ENCODE data around the gene PROCR.
"Not testable (repeated sequence)": the region's sequence is repeated elsewhere in the genome, so short reads cannot be mapped to it uniquely, and the experiment has no call there.

PROCR gene

DNA sequence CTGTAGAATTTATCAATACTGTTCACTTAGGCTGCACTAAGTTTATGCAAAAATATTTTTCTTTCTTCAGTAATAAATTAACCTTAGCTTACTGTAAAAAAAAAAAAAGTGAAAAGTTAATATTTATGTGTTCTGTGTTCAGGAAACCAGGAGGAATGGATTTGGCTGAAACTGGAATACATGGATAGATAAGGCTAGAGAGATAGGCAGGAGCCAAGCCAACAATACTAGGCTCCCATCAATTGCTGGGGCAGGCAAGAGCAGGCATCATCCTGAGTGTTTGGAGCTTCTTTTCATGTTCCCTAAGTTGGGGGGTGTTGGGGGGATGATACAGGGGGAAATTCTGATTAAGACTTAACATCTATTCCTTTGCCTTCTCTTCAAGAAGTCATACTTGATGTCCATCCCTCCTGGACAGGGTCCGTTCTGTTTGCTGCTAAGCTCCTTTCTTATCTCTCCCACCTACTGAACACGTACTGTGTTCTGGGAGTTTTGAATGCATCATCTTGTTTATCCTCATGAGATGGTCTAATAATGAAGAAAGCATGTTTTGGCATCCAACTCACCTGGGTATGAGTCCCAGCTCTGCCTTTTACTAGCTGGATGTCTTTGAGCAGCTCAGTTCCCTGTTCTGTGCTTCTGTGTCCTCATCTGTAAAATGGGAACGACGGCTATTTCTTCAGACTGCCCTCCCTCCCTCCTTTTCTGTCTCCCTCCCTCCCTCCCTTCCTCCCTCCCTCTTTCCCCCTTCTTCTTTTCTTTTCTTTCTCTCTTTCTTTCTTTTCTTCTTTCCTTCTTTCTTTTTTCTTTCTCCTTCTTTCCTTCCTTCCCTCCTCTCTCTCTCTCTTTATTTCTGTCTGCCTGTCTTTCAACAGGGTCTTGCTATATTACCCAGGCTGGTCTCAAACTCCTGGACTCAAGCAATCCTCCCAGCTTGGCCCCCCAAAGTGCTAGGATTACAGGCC is 6.4 kb upstream of the PROCR start:
- no peak for DNase-seq (ENCODE audit: low spot score)

DNA sequence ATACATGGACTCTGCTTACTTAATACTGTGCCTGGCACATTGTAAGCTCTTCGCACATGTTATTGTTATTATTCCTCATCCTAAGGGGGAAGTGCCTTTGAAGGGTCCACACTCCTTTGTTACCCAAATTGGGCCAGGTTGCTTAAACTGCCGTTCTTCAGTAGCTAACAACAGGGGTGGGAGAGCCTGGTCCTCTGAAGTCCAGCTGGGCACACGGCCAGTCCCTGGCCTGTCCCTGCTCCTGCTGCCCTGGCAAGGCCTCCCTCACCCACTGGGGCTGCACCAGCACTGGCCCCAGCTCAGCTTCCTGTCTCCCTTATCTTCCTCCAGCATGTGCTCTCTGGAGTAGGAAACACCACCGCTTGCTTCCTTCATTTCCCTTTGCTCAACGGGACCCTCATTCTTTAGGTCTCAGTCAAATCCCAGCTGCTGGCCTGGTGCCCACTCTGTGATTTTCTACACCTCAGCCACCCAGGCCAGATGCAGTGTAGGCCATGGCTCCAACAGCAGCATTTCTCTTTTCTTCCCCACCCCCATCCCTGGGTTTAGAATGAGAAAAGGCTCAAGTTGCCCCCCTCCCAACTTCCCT is 5.5 kb upstream of the PROCR start:
- DNase-seq (ENCODE audit: low spot score), result peak; percentile 88

DNA sequence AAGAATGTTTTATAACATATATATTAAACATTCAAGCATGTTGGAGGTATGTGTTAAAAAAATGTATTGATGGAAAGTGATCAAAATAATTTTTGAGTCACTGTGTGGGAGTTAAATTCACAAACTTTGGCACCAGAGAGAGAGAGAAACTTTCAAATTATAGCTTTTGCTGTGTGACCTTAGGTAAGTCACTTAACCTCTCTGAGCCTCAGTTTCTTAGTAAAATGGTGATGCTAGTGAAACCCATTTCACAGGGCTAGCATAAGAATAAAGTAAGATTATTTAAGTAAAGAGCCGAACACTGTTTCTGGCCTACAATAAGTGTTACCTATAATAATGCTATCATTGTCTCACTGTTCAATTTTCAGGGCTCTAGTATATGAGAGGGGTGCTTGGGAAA is 4.1 kb upstream of the PROCR start:
- DNase-seq (ENCODE audit: low spot score), result no peak

DNA sequence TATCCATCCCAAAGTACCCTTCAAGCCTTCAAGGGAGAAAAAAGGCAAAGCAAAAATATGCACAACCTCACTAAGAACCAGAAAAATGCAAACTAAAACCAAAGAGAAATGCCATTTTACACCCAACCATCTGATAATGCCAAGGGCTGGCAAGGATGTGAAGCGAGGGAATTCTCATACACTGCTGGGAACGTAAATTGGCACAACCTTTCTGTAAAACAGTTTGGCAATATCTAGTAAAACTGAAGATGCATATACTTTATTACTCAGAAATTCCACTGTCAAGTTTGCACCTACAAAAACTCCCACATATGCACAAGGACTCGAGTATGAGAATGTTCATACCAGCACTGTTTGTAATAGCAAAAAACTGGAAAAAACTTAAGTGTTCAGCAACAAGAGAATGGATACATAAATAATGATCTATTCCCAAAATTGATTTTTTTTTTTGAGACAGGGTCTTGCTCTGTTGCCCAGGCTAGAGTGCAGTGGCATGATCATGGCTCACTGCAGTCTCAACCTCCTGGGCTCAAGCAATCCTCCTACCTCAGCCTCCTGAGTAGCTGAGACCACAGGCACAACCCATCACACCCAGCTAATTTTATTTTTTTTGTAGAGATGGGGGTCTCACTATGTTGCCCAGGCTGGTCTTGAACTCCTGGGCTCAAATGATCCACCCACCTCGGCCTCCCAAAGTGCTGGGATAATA is 3.0 kb upstream of the PROCR start:
- DNase-seq (ENCODE audit: low spot score), result not testable (repeated sequence)

DNA sequence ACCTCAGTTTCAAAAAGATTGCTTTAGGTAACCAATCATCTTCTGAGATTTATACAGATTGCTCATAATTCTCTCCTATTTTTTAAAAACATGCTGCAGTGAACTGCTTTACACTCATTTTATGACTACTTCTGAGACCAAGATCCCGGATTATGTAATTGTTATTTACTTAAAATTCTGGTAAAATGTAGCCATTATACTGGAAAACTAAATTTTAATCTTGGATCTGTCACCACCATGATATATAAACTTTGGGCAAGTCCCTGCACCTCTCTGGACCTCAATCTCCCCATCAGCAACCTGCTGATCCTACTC is 477 bp upstream of the PROCR start:
- no peak for DNase-seq (ENCODE audit: low spot score)

DNA sequence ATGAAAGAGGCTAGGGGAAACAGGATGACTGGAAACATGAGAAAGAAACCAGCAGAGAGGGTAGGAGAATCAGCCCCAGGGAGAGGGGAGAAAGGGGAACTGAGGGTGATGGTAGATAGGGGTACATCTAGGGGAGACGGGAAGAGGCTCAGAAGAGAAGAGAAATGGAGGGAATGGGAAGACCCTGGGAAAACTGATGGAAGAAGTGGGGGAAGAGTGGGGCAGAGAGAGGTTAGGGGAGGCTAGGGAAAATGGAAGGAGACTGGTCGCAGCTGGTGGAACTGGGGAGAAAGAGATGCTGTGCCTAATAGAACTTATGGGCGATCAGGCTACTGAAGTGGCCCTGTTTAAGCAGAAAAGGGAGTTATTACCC is 548 bp downstream of the PROCR start:
- DNase-seq (ENCODE audit: low spot score), result no peak

DNA sequence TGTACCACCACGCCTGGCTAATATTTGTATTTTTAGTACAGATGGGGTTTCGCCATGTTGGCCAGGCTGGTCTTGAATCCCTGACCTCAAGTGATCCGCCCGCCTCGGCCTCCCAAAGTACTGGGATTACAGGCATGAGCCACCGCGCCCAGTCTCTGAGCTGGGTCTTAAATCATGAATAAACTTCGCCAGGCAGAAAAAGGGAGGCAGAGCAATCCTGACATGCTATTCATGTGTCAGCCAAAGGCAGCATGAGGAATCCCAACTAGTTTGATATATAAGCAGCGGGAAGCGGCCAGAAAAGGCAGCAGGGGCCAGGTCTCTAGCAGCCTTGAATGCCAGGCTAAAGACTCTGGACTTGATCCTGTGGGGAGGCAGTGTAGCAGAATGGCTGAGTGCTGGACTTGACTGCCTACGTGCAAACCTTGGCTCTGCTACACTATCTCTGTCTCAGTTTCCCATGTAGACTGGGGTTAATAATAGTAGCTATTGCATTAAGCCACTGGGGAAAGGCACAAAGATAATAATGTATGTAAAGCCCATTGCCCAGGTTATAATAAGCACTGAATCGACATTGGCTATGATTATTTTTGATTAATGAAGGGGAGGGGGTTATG is 1.8 kb downstream of the PROCR start:
- DNase-seq (ENCODE audit: low spot score), result no peak

DNA sequence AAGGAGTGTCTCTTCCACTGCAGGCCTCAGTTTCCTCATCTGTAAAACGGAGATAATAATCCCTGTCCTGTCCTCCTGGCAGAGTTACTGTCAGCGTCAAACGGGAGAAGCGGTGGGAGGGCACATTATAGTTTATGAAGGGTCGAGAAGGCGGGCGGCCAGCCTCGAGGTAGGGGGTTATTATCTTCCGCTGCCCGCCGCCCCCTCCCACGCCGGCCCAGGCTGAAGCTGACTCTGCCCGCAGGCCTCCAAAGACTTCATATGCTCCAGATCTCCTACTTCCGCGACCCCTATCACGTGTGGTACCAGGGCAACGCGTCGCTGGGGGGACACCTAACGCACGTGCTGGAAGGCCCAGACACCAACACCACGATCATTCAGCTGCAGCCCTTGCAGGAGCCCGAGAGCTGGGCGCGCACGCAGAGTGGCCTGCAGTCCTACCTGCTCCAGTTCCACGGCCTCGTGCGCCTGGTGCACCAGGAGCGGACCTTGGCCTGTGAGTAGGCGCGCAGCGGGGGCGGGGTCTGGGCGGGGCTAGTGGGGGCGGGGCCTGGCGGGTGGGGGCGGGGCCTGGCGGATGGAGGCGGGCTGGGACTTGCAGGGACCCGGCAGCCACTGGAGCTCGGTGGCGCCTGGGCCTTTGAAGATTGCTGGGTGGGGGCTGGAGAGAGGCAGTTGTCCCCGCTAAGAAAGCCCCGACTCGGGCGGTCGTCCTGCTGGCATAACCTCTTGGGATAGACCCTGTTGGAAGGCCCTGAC is 2.8 kb downstream of the PROCR start:
- peak; percentile 79 for DNase-seq (ENCODE audit: low spot score)

DNA sequence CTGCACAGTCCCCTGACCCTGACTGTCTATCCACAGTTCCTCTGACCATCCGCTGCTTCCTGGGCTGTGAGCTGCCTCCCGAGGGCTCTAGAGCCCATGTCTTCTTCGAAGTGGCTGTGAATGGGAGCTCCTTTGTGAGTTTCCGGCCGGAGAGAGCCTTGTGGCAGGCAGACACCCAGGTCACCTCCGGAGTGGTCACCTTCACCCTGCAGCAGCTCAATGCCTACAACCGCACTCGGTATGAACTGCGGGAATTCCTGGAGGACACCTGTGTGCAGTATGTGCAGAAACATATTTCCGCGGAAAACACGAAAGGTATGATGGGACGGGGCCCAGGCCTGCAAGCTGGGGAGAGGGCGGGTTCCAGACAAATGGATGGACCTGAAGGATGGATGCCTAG is 4.3 kb downstream of the PROCR start:
- DNase-seq (ENCODE audit: low spot score), result no peak

DNA sequence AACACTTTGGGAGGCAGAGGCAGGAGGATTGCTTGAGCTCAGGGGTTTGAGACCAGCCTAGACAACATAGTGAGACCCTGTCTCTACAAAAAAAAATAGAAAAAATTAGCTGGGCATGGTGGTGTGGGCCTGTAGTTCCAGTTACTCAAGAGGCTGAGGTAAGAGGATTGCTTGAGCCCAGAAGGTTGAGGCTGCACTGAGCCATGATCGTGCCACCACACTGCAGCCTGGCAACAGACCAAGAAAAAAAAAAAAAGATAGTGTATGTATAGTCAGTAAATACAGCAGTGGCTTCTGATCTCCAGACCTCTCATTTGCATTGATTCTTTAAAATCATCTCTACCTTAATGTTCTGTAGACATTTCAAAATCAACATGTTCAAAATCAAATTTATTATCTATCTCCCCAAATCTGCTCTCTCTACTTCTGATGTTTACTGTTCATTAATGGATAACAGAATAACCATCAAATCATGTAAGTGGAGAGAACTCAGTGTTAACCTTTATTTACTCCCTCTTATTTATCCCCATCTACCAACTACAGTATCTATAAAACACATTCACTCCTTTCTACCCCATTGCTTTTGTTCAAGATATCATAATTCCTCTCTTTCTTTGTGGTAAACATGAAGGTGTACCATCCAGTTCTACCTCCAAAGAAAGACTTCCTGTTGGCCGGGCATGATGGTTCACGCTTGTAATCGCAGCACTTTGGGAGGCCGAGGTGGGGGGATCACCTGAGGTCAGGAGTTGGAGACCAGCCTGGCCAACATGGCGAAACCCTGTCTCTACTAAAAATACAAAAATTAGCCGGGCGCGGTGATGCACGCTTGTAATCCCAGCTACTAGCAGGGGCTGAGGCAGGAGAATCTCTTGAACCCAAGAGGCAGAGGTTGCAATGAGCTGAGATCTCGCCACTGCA is 7.7 kb downstream of the PROCR start:
- DNase-seq (ENCODE audit: low spot score), result no peak

DNA sequence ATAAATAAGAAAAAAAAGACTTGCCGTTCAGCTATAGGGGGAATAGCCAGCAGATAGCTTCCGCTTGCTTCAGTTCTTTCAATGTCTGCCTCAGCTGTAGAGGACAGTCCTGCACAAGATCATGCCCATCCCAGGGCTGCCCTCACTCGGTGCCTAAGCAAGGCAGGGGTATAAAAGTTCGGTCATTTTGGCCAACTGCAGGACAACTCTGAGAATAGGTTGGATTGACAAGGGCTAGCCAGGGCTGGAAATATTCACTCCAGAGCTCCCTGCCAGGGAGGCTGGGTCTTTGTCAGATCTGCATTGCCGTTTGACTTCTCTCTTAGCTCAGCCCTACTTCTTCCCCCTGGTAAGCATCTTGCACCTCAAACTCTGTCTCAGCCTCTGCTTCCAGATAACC is 8.4 kb downstream of the PROCR start:
- peak; percentile 51 for DNase-seq (ENCODE audit: low spot score)

DNA sequence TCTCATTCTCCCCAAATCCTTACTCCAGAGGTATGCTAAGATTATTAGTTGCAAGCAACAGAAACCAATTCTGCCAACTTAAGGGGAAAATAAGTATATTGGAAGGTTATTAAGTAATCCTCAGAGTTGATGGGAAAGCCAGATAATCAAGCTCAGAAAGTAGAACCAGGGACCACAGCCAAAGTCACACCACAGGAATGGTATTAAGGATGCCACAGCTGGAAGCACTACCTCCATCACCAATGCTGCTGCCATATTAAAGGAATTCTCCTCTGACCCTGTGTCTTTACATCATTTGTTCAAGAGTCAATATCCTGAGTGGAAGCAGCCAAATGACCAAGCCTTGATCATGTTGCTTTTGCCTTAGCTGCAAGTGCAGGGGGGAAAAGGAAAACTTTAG is 9.9 kb downstream of the PROCR start:
- DNase-seq (ENCODE audit: low spot score), result peak; percentile 52

DNA sequence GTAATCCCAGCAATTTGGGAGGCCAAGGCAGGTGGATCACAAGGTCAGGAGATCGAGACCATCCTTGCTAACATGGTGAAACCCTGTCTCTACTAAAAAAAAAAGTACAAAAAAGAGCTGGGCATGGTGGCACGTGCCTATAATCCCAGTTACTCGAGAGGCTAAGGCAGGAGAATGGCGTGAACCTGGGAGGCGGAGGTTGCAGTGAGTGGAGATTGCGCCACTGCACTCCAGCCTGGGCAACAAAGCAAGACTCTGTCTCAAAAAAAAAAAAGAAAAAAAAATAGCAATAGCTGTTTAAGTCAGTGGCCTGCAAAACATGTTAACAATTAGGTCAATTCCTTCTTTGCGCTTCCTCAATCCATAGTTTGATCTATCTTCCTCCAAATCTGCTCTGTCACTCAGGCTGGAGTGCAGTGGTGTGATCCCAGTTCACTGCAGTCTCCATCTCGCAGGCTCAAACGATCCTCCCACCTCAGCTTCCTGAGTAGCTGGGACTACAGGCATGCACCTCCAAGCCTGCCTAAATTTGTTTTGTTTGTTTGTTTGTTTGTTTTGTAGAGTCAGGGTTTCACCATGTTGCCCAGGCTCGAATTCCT is 14.9 kb downstream of the PROCR start:
- not testable (repeated sequence) for DNase-seq (ENCODE audit: low spot score)

DNA sequence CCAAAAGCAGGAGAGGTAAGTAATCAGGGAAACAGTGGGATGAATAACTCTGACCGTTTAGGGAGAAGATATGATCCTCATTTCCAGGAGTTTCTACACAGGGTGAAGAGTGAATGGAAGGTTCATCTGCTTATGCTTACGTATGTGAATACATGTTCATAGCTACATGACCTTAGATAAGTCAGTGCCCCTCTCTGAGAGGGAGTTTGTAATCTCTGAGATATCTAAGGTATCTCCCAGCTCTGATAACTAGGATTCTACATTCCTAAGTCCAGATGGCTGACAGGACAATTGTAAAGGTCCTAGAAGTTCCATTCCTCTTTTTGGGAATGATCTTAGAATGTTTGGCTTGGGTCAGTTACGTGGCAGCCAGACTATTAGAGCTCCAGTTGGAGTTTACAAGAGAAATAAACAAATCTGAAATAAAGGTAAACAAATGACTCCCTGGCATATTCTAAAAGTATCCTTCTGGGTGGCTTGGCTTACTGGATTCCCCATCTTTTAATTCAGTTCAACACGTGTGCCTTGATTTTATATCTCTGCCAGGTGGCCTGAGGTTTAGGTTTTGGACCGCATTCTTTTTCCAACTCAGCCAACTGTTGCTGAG is 15.8 kb downstream of the PROCR start:
- no peak for DNase-seq (ENCODE audit: low spot score)

DNA sequence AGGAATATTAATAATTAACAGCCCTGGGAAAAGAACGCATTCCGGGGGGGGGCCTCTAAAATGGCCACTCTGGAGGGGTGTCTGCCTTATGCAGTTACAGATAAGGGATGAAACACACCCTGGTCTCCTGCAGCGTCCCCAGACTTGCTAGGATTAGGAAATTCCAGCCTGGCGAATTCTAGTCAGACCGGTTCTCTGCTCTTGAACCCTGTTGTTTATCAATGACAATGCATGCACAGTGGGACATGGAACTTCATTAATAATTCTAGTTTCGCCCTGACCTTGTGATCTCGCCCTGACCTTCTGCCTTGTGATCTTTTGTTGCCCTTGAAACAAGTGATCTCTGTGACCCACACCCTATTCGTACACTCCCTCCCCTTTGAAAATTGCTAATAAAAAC is 17.4 kb downstream of the PROCR start:
- DNase-seq (ENCODE audit: low spot score), result not testable (repeated sequence)

DNA sequence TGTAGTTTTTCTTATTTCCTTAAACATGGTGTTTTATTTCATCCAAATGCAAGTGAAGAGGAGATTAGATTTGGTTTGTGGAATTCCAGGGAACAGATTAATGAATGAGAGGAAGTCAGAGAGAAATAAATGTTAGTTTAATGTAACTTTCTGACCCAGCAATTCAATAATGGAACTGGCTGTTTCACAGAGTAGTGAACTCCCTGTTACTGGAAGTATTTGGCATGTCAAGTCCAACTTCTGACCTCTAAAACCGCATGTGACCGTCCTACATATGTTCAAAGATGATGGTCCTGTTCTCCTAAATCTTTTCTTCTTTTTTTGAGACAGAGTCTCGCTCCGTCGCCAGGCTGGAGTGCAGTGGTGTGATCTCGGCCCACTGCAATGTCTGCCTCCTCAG is 18.7 kb downstream of the PROCR start:
- no peak for DNase-seq (ENCODE audit: low spot score)

DNA sequence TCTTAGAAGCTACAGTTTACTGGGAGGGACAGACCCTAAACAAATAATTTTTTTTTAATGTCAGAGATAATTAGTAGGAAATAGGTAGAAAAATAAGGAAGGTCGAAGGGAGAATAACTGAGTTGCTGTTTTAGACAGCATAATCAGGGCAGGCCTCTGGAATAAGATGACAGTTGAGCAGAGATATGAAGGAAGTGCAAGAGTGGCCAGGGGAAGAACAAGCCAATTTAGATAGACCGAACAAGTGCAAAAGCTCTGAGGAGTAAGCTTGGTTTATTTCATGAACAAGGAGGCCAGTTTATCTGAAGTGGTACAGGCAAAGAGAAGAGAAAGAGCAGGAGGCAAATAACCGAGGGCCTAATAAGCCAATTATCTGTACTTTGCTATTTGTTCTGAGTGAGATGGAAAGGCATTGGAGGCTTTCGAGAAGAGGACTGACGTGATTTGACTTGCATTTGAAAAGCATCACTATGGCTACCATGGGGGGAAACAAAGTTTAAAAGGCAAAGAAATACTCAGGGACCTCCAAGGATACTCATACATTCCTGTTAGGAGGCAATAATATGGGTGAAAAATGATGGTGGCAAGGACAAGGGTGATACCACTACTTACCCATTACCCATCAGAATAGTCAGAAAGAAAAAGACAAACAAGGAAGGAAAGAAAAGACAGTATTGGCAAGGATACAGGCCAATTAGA is 19.7 kb downstream of the PROCR start:
- DNase-seq (ENCODE audit: low spot score), result no peak

DNA sequence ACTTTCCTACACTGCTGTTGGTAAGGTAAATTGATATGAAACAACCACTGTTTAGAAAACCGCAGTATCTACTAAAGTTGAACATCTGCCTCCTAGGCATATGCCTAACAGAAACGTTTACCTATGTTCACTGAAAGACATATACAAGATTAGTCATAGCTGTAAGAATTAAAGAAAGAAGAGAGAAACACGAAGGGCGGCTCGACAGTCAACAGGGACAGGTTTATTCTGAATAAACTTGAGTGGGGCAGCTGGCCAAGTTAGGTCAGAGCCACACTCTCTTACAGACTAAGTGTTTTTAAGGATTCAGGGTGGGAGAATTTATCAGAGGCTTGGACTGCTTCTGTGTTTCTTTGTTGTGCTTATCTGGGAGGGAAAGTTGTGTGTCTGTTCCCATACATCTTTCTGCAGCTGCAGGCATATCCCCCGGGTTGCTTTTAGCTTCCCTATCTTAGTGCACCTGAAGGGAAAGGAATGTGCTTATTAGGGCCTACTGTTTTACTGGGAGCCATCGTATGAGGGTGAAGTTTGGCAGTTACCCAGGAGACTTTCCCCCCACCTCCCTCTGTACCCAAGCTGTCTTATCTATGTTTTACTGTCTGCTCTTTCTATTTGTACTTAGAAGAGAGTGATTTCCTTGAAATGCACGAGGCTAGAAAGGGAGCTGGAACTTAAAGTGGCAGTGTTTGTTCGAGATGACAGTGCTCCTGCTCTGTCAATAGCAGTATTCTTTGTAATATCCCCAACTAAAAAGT is 20.4 kb downstream of the PROCR start:
- no peak for DNase-seq (ENCODE audit: low spot score)

Data from cerebellar cortex (tissue), 1 donor.